Esophagus (tissue), 2 donors: Measurements from ENCODE around the gene ADCY9. TPM values are rescaled to one million over a fixed set of nuclear protein-coding genes. Genes with fewer than 3 reads are reported as not detected.
A peak's percentile ranks its signal among the peaks of the same experiment; 100 is the strongest.
"Not testable (repeated sequence)": the region's sequence is repeated elsewhere in the genome, so short reads cannot be mapped to it uniquely, and the experiment has no call there.

ENCODE experiments used
- H3K27ac ChIP-seq, 2 donors: one replicate each; pipeline ENCODE4 v1.5.1; 2013; ENCODE audit warnings: low read depth in 2 of 2, mild to moderate bottlenecking in 2 of 2, inconsistent platforms in 1 of 2, low read length in 1 of 2, moderate library complexity in 1 of 2
- H3K27me3 ChIP-seq, 2 donors: one replicate each; pipeline ENCODE4 v1.6.1; 2013; ENCODE audit warnings: low read length in 2 of 2, control low read depth in 1 of 2, mild to moderate bottlenecking in 1 of 2; ENCODE audit not compliant: insufficient read depth in 2 of 2, control insufficient read depth in 1 of 2
- H3K36me3 ChIP-seq, 2 donors: one replicate each; pipeline ENCODE4 v1.6.1; 2013; ENCODE audit warnings: low read length in 1 of 2; ENCODE audit not compliant: control insufficient read depth in 2 of 2, insufficient read depth in 2 of 2
- H3K4me1 ChIP-seq, 2 donors: one replicate each; pipeline ENCODE4 v1.6.1; 2013; ENCODE audit warnings: low read length in 1 of 2; ENCODE audit not compliant: control insufficient read depth in 2 of 2, insufficient read depth in 2 of 2
- H3K4me3 ChIP-seq, 2 donors: one replicate each; pipeline ENCODE4 v1.5.1; 2013; ENCODE audit warnings: low read length in 2 of 2, mild to moderate bottlenecking in 2 of 2, low read depth in 1 of 2, moderate library complexity in 1 of 2
- H3K9me3 ChIP-seq, 2 donors: one replicate each; pipeline ENCODE4 v1.6.1; 2013; ENCODE audit warnings: mild to moderate bottlenecking in 2 of 2, low read depth in 1 of 2, low read length in 1 of 2, moderate library complexity in 1 of 2; ENCODE audit not compliant: control insufficient read depth in 2 of 2, insufficient read depth in 1 of 2
- WGBS, 2 donors: extraction: QIAGEN DNeasy Blood & Tissue Kit; methylation state at CpG; one replicate each; pipeline ENCODE4 v1.1.7; 2013; 5-methylcytosine and 5-hydroxymethylcytosine counted together
- polyA plus RNA-seq, 2 donors: library from polyadenylated mRNA; stranded (reverse); fragments of 200-250 nt; gene quantifications; one replicate each; pipeline ENCODE4 v1.2.3, GENCODE V29; 2013
- donor health status: healthy with polysubstance abuse.
- donor health status: Bipolar disorder and iron deficiency.

ADCY9 gene
- polyA plus RNA-seq, 2 donors = 3.8 to 4.5 TPM

GRCh38 chr16:3964686-3965290 lies 151.5 kb downstream of the ADCY9 start:
- Histone ChIP-seq H3K4me3 (no peak overlapping the region), H3K4me1 (peaks cover 2 to 3% of the 10 kb centered on the region in 2 donors), H3K36me3 (peaks cover 0 to 8% of the 10 kb centered on the region in 2 donors), H3K27me3 (no peaks in the 10 kb centered on the region), H3K9me3 (peaks cover 0 to 3% of the 10 kb centered on the region in 2 donors), H3K27ac (no peak overlapping the region)
- 89 to 94% methylated on average over 28 of the region's 28 CpGs for WGBS, 2 donors

GRCh38 chr16:3963886-3964685 lies 152.2 kb downstream of the ADCY9 start:
- Histone ChIP-seq H3K4me3 (no peak overlapping the region), H3K27ac (no peak overlapping the region), H3K4me1 (peaks cover 2 to 3% of the 10 kb centered on the region in 2 donors), H3K36me3 (peaks cover 0 to 8% of the 10 kb centered on the region in 2 donors), H3K27me3 (no peaks in the 10 kb centered on the region), H3K9me3 (peaks cover 0 to 3% of the 10 kb centered on the region in 2 donors)
- WGBS, 2 donors = 84 to 87% methylated on average over 29 of the region's 29 CpGs

- Histone ChIP-seq H3K36me3 (peaks cover 0 to 8% of the 10 kb centered on the region in 2 donors), H3K9me3 (peaks cover 0 to 3% of the 10 kb centered on the region in 2 donors), H3K27me3 (no peaks in the 10 kb centered on the region), H3K4me3 (no peak overlapping the region), H3K4me1 (peaks cover 2 to 3% of the 10 kb centered on the region in 2 donors), H3K27ac (no peak overlapping the region)
- 41 to 42% methylated on average over 17 of the region's 17 CpGs for WGBS, 2 donors
Observed at GRCh38 chr16:3963203-3963602, 153.0 kb downstream of the ADCY9 start.

GRCh38 chr16:3961449-3961849 lies 154.8 kb downstream of the ADCY9 start:
- Histone ChIP-seq H3K4me3 (no peak overlapping the region), H3K27me3 (no peaks in the 10 kb centered on the region), H3K9me3 (no peaks in the 10 kb centered on the region), H3K36me3 (peaks cover 0 to 5% of the 10 kb centered on the region in 2 donors), H3K4me1 (peaks cover 2 to 3% of the 10 kb centered on the region in 2 donors), H3K27ac (peak overlapping the region; percentile 33 to 63)
- WGBS, 2 donors = 78 to 83% methylated on average over 11 of the region's 11 CpGs

- H3K9me3 ChIP-seq, H3K27me3 ChIP-seq, H3K4me1 ChIP-seq, H3K36me3 ChIP-seq: not testable (repeated sequence)
- peak overlapping the region; percentile 12 to 49 for H3K4me3 ChIP-seq
- peak overlapping the region in 1 of 2 donors; percentile 48 for H3K27ac ChIP-seq
- 38 to 46% methylated on average over 14 of the region's 14 CpGs for WGBS, 2 donors
Observed at GRCh38 chr16:3959926-3960590, 156.2 kb downstream of the ADCY9 start.

- Histone ChIP-seq H3K27ac (no peak overlapping the region), H3K36me3 (no peaks in the 10 kb centered on the region), H3K4me1 (peaks cover 2 to 3% of the 10 kb centered on the region in 2 donors), H3K9me3 (no peaks in the 10 kb centered on the region), H3K4me3 (no peak overlapping the region), H3K27me3 (no peaks in the 10 kb centered on the region)
- 56 to 68% methylated on average over 3 of the region's 3 CpGs for WGBS, 2 donors
Observed at GRCh38 chr16:3959148-3959547, 157.1 kb downstream of the ADCY9 start.

- H3K27me3 ChIP-seq = no peaks in the 10 kb centered on the region
- no peak overlapping the region for H3K27ac ChIP-seq
- no peaks in the 10 kb centered on the region for H3K9me3 ChIP-seq
- 50 to 57% methylated on average over 23 of the region's 23 CpGs for WGBS, 2 donors
- H3K4me1 ChIP-seq = peaks cover 3 to 5% of the 10 kb centered on the region in 2 donors
- H3K36me3 ChIP-seq = no peaks in the 10 kb centered on the region
- no peak overlapping the region for H3K4me3 ChIP-seq
Observed at GRCh38 chr16:3957344-3957980, 158.8 kb downstream of the ADCY9 start.

- H3K4me3 ChIP-seq = no peak overlapping the region
- 49 to 53% methylated on average over 15 of the region's 15 CpGs for WGBS, 2 donors
- no peaks in the 10 kb centered on the region for H3K36me3 ChIP-seq
- H3K27me3 ChIP-seq = no peaks in the 10 kb centered on the region
- H3K27ac ChIP-seq = no peak overlapping the region
- peaks cover 3 to 7% of the 10 kb centered on the region in 2 donors for H3K4me1 ChIP-seq
- no peaks in the 10 kb centered on the region for H3K9me3 ChIP-seq
Observed at GRCh38 chr16:3954411-3954921, 161.8 kb downstream of the ADCY9 start.

- Histone ChIP-seq H3K4me3 (no peak overlapping the region), H3K9me3 (no peaks in the 10 kb centered on the region), H3K27me3 (no peaks in the 10 kb centered on the region), H3K36me3 (no peaks in the 10 kb centered on the region), H3K4me1 (peaks cover 3 to 7% of the 10 kb centered on the region in 2 donors), H3K27ac (no peak overlapping the region)
- 92 to 93% methylated on average over 24 of the region's 24 CpGs for WGBS, 2 donors
Observed at GRCh38 chr16:3953728-3954410, 162.4 kb downstream of the ADCY9 start.
